Choroid plexus epithelial cell (primary cell): Measurements from ENCODE around the gene C16orf92.

Experiments
- DNase-seq: peaks from one replicate; pipeline ENCODE4 v3.0.0-alpha.2; 2010; ENCODE audit warnings: low read depth
- H3K4me3 ChIP-seq: 2 replicates; pipeline ENCODE4 v1.5.1; 2011; ENCODE audit warnings: low read depth, mild to moderate bottlenecking, control low read depth, low read length, moderate library complexity
- CTCF ChIP-seq: conservative IDR thresholded peaks from 2 replicates; pipeline ENCODE4 v1.5.1; 2011; ENCODE audit warnings: low read depth, mild to moderate bottlenecking, control low read depth, inconsistent platforms, low read length, moderate library complexity

The C16orf92 gene

DNA sequence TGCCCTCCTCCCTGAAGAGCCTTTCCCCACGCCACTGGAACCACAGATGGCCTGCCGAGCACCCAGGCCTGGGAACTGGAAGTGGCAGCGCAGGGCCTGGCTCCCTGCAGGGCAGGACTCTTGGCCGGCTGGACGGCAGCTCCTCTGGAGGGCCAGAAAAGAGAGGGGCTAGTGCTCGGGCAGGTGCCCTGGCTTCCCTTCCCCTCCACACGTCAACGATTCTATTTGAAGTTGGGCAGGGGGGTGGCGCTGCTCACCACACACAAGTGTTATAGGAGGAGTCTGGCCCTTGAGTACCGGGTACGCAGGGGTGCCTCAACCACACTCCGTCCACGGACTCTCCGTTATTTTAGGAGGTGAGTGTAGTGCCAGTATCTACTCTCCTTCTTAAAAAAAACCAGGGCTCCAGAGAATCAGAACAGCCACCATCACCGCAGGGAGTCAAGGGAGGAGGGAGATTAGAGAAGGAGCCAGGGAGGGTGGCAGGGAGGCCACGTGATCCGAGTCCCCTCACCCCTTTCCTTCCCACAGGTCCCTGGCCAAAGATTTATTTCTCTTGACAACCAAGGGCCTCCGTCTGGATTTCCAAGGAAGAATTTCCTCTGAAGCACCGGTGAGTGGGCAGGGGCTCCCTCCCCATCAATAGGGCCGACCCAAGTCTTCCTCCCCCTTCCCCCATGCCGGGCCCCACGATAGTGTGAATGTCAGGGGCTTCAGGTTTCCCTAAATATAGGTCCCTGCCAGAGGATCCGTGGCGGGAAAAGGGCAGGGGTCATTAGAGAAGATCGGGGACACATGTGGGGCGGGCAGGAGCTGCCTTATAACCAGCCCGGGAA is 41.1 kb downstream of the C16orf92 start:
- peak overlapping the region; percentile 100 for H3K4me3 ChIP-seq
- TF ChIP-seq CTCF: peak; percentile 42
- peak; percentile 63 for DNase-seq

DNA sequence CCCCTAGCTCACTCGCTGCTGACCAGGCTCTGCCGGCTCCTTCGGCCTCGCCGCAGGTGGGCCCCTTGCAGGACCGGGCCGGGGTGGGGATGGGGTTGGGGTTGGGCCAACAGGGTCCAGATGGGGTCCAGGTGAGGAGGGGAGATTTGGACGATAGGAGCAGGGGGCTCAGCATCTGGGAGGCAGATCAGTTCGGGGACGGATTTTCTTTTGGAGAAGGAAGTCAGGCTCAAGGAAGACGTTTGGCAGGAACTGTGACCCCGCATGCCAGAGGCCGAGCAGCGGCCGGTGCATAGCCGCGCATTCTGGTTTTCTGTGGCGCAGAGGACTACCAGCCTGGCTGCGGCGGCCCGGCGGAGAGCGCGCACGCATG is 41.7 kb downstream of the C16orf92 start:
- TF ChIP-seq CTCF: no peak
- DNase-seq: no peak
- peak overlapping the region; percentile 100 for H3K4me3 ChIP-seq

DNA sequence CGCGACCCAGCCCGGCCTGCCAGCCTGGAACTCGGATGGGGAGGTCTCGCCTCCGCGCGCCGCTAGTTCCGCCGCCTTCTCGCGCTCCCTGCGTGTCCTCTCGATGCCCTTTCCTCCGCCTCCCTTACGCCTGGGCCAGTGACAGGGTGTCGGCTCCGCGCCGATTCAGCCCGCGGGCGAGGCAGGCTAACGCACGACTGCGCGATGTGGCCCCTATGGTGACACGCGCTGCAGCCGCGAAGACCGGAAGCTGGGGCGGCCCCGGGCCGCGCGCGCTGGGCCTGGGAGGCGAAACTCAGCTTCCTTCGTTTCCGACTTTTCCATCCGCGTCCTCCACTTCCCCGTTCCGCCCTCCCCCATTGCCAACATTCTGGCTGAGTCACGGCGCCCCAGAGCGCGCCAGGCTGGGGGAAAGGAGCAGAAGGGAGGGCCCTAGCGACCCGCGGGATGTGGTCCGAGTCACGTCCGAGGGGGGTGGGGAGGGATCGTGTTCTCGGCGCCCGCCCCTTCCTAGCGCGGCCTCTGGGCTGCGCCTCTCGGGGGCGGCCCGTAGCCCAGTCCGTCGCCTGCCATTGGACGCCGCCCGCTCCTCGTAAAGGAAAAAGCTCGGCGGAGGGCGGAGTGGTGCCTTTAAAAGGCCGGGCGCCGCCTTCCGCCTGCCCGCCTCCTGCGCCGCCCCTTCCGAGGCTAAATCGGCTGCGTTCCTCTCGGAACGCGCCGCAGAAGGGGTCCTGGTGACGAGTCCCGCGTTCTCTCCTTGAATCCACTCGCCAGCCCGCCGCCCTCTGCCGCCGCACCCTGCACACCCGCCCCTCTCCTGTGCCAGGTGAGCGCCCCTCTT is 42.3 kb downstream of the C16orf92 start, which contains the start of gene ALDOA:
Gene ALDOA, plus strand, starts transcription at position 659 of the 841 bp plus-strand sequence. CDS start 1,138 bp downstream, outside the sequence.
- H3K4me3 ChIP-seq: peak within 1 kb of the TSS; percentile 100
- DNase-seq: peak; percentile 99
- no peak for TF ChIP-seq CTCF

DNA sequence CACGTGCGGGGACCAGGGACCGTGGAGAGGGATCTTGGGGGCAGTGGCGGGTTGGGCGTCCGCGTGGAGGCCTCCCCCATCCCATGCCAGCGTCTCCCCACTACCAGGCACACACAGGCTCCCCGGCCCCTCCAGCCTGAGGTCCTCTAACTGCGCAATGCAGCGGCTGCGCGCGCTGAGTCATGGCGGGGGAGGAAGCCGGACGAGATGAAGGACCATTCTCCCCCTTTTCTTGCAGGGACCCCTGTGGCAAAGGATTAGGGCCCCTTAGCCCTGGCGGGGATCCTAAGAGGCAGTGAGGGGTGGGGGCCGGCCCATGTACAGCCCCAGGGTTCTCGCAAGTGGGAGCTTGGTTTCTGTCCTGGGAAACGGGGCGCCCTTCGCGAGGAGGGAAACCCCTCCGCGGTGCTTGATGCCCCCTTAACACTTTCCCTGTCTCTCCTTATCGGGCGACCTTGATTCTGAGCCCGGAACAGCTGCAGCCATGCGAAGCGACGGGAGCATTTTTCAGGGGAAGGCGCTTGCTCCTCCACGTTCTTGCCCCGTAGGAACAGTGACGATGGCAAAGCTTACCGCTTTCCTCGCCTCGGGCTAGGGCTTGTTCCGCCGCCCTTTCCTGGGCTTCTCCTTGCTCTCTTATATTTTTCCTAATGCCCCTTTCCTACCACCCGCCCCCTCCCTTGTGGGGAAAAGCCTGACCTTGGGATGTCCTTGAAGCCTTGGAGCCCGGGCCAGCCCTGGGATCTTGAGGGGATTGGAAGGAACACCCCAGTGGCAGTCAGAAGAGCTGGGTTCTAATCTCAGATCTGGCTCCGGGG is 43.2 kb downstream of the C16orf92 start:
- peak; percentile 74 for DNase-seq
- TF ChIP-seq CTCF: no peak
- peak overlapping the region; percentile 100 for H3K4me3 ChIP-seq

- H3K4me3 ChIP-seq: peak overlapping the region; percentile 100
- no peak for DNase-seq
- TF ChIP-seq CTCF: no peak
These were observed 44.0 kb downstream of the C16orf92 start for GRCh38 chr16:30066761-30067583.

GRCh38 chr16:30067584-30067916 is 44.6 kb downstream of the C16orf92 start:
- DNase-seq: no peak
- TF ChIP-seq CTCF: no peak
- peak overlapping the region; percentile 100 for H3K4me3 ChIP-seq
